A172 (cell line): Measurements from ENCODE around the gene TLR6. TPM values are rescaled to one million over a fixed set of nuclear protein-coding genes. Genes with fewer than 3 reads are reported as not detected.

ENCODE experiments used
- DNase-seq: peaks from one replicate; pipeline ENCODE4 v3.0.0-alpha.2; 2015; ENCODE audit warnings: low spot score
- total RNA-seq: library from RNA; depleted of rRNA; stranded (reverse); fragments of >200 nt; shearing (Covaris generic); gene quantifications from 2 replicates; pipeline ENCODE4 v1.2.3, GENCODE V29; 2014; rRNA removed

The TLR6 gene, protein sequence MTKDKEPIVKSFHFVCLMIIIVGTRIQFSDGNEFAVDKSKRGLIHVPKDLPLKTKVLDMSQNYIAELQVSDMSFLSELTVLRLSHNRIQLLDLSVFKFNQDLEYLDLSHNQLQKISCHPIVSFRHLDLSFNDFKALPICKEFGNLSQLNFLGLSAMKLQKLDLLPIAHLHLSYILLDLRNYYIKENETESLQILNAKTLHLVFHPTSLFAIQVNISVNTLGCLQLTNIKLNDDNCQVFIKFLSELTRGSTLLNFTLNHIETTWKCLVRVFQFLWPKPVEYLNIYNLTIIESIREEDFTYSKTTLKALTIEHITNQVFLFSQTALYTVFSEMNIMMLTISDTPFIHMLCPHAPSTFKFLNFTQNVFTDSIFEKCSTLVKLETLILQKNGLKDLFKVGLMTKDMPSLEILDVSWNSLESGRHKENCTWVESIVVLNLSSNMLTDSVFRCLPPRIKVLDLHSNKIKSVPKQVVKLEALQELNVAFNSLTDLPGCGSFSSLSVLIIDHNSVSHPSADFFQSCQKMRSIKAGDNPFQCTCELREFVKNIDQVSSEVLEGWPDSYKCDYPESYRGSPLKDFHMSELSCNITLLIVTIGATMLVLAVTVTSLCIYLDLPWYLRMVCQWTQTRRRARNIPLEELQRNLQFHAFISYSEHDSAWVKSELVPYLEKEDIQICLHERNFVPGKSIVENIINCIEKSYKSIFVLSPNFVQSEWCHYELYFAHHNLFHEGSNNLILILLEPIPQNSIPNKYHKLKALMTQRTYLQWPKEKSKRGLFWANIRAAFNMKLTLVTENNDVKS
- total RNA-seq: 8.1 and 11.0 TPM in 2 replicates

GRCh38 chr4:38856524-38857337, at the start of gene TLR6:
TSS of gene TLR6 (minus strand) at chr4:38856817. CDS start at chr4:38829473, 27,344 bp downstream.
- DNase-seq: peak; percentile 82

GRCh38 chr4:38905652-38906385, 49.2 kb upstream of the TLR6 start:
- no peak for DNase-seq

DNA sequence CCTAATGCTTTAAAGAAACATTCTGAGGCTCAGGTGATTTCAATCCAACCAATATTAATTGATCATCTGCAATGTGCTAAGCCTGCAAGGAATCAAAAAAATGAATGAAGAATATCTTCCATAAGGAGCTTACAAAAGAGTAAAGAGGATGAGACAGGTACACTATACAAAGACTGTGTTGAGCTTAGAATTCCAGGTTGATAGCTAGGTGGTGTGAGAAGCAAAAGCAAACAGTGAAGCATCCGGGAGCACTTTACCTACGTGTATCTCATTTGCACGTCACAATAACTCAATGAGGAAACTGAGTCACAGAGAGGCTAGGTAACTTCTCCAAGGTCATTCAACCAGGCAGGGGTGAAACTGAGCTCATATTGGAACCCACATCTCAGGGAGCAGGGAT, 48.1 kb upstream of the TLR6 start:
- DNase-seq: no peak

GRCh38 chr4:38904090-38904666, 47.6 kb upstream of the TLR6 start:
- DNase-seq: no peak

DNA sequence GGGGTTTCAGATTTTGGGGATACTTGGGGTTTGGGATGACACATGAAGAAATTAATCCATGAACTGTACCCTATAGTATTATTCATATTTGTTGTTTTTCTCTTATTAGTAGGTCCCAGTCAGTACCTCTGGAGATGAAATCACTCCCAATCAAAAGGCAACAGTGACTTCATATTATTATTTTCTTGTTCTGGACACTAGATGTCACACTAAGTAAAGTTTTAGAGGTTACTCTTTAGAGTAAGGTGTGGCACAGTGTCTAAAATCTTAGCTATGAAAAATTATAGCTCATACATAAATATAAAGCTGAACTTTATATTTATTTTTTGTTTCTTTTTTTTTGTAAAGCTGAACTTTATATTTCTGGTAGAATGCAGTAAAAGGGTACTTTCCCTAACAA, 46.1 kb upstream of the TLR6 start:
- peak; percentile 38 for DNase-seq

DNA sequence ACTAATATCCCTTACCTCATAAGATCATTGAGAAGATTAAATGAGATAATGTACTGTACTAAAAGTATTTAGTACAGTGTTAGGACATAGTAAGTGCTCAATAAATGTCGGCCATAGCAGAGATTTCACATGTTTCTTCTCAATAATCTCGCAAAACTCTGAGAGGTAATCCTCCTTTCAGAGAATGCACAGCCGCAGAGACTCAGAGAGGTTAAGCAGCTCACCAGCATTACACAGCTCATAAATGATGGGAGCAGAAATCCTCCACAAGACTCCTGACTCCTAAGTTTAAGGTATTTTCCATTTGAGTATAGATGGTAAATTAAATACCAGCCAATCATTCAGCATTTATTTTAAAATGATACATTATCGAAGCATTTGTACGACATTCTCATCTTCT, 45.6 kb upstream of the TLR6 start:
- DNase-seq: no peak

- DNase-seq: no peak
Observed at GRCh38 chr4:38898245-38898644, 41.6 kb upstream of the TLR6 start.

DNA sequence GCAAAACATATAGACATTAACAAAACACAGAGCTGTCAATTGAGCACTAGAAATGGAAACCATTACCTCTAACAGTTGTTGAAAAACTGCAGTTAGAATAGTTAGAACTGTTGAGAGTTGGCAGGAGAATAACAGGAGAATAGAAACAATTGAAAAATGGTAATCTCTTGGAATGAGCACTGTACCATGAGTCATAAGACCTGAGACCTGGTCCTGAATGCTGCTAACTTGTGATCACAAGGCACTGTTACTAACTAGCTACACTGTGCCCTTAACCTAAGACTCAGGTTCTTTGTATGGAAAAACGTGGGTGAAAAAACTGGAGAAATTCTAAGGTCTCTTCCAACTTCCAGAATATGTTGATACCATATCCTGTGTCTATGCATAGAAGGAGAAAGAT, 40.3 kb upstream of the TLR6 start:
- no peak for DNase-seq

GRCh38 chr4:38894322-38894982, 37.8 kb upstream of the TLR6 start:
- no peak for DNase-seq

- no peak for DNase-seq
Observed at GRCh38 chr4:38891051-38891983, 34.7 kb upstream of the TLR6 start.

GRCh38 chr4:38889143-38889542, 32.5 kb upstream of the TLR6 start:
- peak; percentile 80 for DNase-seq

GRCh38 chr4:38884254-38884653, 27.6 kb upstream of the TLR6 start:
- no peak for DNase-seq

DNA sequence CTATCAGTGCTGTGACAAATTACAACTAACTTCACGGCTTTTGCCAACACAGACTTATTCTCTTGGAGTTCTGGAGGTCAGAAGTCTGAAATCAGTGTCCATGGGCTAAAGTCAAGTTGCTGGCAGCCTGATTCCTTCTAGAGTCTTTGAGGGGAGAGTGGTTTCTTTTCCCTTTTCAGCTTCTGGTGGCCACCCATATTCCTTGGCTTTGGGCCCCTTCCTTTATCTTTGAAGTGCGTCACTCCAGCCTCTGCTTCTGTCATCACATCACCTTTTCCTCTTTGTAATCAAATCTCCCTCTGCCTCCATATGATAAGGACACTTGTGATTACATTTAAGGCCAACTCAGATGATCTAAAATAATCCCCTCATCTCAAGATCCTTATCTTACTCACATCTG, 20.0 kb upstream of the TLR6 start:
- no peak for DNase-seq

DNA sequence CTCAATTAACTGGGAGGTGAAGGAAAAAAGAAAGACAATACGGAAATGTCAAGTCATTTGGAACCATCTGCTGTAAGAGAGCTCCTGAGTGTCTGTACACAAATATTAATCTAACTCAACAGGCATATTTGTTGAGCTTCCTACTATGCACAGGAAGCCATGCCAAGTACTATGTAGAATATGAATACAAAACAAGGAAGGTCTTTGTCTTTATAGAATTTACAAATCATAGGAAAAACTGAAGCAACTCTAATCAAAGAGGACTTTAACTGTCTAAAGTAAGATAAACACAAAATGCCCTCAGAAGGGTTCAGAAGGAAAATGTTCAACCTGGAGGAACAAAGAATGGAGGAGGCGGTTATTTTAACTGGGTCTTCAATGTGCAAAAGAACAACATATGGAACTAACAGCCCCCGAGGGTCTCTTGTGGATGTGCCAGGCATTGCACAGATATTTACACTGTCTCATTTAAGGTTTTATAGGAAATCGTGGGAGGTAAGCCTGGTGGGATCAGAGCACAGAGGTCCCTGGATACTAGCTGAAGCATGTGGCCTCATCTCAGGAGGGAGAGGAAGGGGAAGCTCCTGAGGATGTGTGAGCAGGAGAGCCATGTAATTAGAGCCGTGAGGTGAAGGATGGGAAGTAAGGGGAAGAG, 16.8 kb upstream of the TLR6 start:
- no peak for DNase-seq

DNA sequence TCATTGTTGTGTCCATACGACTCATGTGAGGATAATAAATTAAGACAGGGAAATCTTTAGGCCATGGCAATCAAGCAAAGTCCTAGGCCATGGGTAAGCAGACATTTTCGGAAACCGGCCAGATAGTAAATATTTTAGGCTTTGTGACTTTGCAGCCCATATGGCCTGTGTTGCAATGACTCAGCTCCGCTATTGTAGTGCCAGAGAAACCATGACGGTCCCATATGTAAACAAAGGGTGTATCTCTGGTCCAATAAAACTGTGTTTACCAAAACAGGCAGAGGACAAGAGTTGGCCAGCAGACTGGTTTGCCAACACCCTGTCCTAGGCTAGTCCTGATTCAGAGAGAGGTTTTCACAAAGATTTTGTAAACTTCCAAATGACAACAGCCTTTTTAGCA, 16.0 kb upstream of the TLR6 start:
- no peak for DNase-seq

- no peak for DNase-seq
Observed at GRCh38 chr4:38871593-38871992, 15.0 kb upstream of the TLR6 start.

- DNase-seq: no peak
Observed at GRCh38 chr4:38870098-38870808, 13.6 kb upstream of the TLR6 start.

DNA sequence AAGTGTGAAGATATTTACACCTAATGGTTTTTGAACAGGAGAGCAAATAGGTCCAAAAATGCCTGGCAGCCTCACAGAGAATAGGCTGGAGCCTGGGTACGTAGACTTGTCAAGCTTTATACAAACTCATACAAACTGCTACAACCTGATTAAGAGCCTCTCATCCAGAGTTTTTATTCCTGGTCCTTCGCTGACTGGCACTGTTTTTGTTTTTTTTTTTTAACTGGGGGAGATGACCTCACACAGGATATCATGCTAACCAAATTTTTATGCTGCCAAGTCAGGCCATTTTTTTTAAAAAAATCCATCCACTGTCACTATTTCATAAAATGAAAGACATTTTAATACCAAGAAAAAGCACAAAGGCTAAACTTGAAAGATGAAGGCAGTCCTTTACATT, 12.9 kb upstream of the TLR6 start:
- DNase-seq: no peak
